ENCODE measurements around the gene CRACR2B.

GRCh38 chr11:832529-833113 lies 4.9 kb downstream of the CRACR2B start, which contains the start of gene CD151:
- TF ChIP-seq POLR2AphosphoS5 (IDR thresholded peaks at IDR 0.05) (peak; percentile 4 to 51 (median 20)), CTCF (IDR thresholded peaks at IDR 0.05 in 8 of 11, conservative IDR thresholded peaks at IDR 0.05 in 3 of 11) (peak in 3 of 11 experiments; percentile 26 to 37 (median 37)), POLR2A (IDR thresholded peaks at IDR 0.05) (no peak)

Measured in spleen (tissue), 7 donors.